Thoracic aorta (tissue), 2 donors: ENCODE measurements around the gene BIRC5. TPM values are rescaled to one million over a fixed set of nuclear protein-coding genes. Genes with fewer than 3 reads are reported as not detected.
"Not testable (repeated sequence)": the region's sequence is repeated elsewhere in the genome, so short reads cannot be mapped to it uniquely, and the experiment has no call there.

Source experiments
- ATAC-seq: fragments of 150-250 bp; one replicate; pipeline ENCODE4 v1.8.0; 2017; ENCODE audit warnings: low read depth; ENCODE audit not compliant: insufficient number of reproducible peaks, low FRiP score
- DNase-seq: peaks from one replicate; pipeline ENCODE4 v3.0.0-alpha.2; 2020; ENCODE audit warnings: low spot score
- H3K27ac ChIP-seq, 2 donors: fragments of 200-600 bp; sonication (generic); 1 replicate in 1 of 2; 2 replicates in 1 of 2; pipeline ENCODE4 v1.5.1; 2016; ENCODE audit warnings: mild to moderate bottlenecking in 2 of 2, moderate library complexity in 2 of 2
- H3K27me3 ChIP-seq: fragments of 200-600 bp; sonication (generic); replicated peaks from 2 replicates; pipeline ENCODE4 v1.6.0; 2016; ENCODE audit warnings: mild to moderate bottlenecking; ENCODE audit not compliant: insufficient read depth
- H3K36me3 ChIP-seq: fragments of 200-600 bp; sonication (generic); one replicate; pipeline ENCODE4 v1.5.1; 2016
- H3K4me1 ChIP-seq, 2 donors: fragments of 200-600 bp; sonication (generic); 1 replicate in 1 of 2; 2 replicates in 1 of 2; pipeline versions ENCODE4 v1.5.1 to v1.6.0; 2016; ENCODE audit warnings: low read depth in 2 of 2, mild to moderate bottlenecking in 1 of 2; ENCODE audit not compliant: control insufficient read depth in 1 of 2
- H3K4me3 ChIP-seq: fragments of 200-600 bp; sonication (generic); 2 replicates; pipeline ENCODE4 v1.5.1; 2016; ENCODE audit warnings: mild to moderate bottlenecking
- H3K9me3 ChIP-seq: fragments of 200-600 bp; sonication (generic); 2 replicates; pipeline ENCODE4 v1.5.1; 2016
- CTCF ChIP-seq: fragments of 200-600 bp; sonication (generic); IDR thresholded peaks from one replicate; pipeline ENCODE4 v1.5.1; 2019; ENCODE audit warnings: antibody characterized with exemption
- total RNA-seq, 2 donors: library from RNA; depleted of rRNA; stranded (reverse); fragments of >200 nt; gene quantifications; one replicate each; pipeline versions ENCODE4 v1.1.0 to v1.2.3, GENCODE V29; 2016

Gene BIRC5
- total RNA-seq, 2 donors from 2014 or later, result 0.14 to 4.2 TPM

GRCh38 chr17:78168903-78169793, 44.9 kb upstream of the BIRC5 start:
- Histone ChIP-seq H3K4me1 (peaks cover 18 to 50% of the 10 kb centered on the region in 2 donors), H3K27ac (peak overlapping the region; percentile 85 to 89), H3K27me3 (no peaks in the 10 kb centered on the region), H3K4me3 (peak overlapping the region; percentile 82), H3K36me3 (no peaks in the 10 kb centered on the region), H3K9me3 (no peaks in the 10 kb centered on the region)
- no peak for TF ChIP-seq CTCF
- DNase-seq, result no peak
- ATAC-seq, result no peak

DNA sequence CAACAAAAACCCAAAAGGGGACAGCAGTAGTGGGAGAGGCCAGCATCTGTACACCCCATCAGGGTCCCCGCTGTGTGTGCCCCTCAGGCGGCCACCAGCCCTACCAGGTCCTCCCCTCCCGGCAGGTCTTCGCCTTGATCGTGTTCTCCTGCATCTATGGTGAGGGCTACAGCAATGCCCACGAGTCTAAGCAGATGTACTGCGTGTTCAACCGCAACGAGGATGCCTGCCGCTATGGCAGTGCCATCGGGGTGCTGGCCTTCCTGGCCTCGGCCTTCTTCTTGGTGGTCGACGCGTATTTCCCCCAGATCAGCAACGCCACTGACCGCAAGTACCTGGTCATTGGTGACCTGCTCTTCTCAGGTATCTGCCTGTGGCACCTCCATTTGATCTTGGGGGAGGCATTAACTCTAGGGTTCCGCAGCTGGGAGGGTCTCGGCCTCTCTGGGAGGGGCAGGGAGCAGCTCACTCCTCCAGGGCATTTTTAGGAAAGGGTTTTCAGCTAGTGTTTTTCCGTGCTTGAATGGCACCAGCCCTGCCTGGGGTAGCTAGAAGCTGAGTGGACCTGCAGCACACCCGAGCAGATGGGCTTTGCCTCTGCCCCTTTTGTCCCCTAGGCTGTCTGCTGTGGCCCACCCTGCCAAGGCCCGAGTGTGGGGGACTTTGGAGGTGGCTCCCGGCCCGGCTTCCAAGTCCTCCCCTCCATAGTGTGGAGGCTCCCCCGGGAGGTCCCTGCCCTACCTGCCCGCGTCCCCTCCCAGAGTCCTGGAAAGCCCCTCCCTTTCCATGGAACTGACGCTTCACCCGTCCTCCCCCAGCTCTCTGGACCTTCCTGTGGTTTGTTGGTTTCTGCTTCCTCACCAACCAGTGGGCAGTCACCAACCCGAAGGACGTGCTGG, 43.1 kb upstream of the BIRC5 start:
- no peak for ATAC-seq
- no peak for TF ChIP-seq CTCF
- H3K36me3 ChIP-seq, result no peaks in the 10 kb centered on the region
- no peaks in the 10 kb centered on the region for H3K9me3 ChIP-seq
- H3K4me3 ChIP-seq, result no peak overlapping the region
- no peak for DNase-seq
- H3K4me1 ChIP-seq, result peaks cover 34 to 68% of the 10 kb centered on the region in 2 donors
- no peak overlapping the region for H3K27ac ChIP-seq
- no peaks in the 10 kb centered on the region for H3K27me3 ChIP-seq

GRCh38 chr17:78171591-78172248, 42.3 kb upstream of the BIRC5 start:
- Histone ChIP-seq H3K27ac (peak overlapping the region; percentile 67 to 85), H3K4me1 (peaks cover 34 to 76% of the 10 kb centered on the region in 2 donors)
- not testable (repeated sequence) for DNase-seq, H3K9me3 ChIP-seq, H3K36me3 ChIP-seq, ATAC-seq, H3K27me3 ChIP-seq, H3K4me3 ChIP-seq

DNA sequence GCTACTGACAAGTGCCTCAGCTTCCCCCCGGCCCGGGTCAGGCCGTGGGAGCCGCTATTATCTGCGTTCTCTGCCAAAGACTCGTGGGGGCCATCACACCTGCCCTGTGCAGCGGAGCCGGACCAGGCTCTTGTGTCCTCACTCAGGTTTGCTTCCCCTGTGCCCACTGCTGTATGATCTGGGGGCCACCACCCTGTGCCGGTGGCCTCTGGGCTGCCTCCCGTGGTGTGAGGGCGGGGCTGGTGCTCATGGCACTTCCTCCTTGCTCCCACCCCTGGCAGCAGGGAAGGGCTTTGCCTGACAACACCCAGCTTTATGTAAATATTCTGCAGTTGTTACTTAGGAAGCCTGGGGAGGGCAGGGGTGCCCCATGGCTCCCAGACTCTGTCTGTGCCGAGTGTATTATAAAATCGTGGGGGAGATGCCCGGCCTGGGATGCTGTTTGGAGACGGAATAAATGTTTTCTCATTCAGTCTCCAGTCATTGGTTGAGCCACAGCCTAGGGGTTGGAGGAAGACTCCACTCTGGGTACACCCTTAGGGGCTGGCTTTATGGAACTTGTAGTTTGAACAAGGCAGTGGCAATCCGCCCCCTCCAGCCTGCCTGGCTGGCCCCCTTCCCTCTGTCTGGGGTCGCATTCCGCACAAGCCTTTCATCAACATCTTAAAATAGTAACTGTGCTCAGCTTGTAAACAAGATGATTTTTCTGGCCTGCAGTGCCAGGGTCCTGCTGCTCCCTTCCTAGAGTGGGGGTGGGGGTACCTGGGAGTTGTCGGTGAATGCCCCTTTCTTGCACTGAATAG, 41.6 kb upstream of the BIRC5 start:
- DNase-seq (no peak), ATAC-seq (no peak)

More for the DNA sequence above, 41.6 kb upstream of the BIRC5 start:
- no peaks in the 10 kb centered on the region for H3K9me3 ChIP-seq
- no peaks in the 10 kb centered on the region for H3K27me3 ChIP-seq
- TF ChIP-seq CTCF, result no peak
- H3K27ac ChIP-seq, result peak overlapping the region; percentile 67 to 85
- peaks cover 34 to 81% of the 10 kb centered on the region in 2 donors for H3K4me1 ChIP-seq
- no peaks in the 10 kb centered on the region for H3K36me3 ChIP-seq
- no peak overlapping the region for H3K4me3 ChIP-seq
